ENCODE data around the gene PRPF19. TPM values are rescaled to one million over a fixed set of nuclear protein-coding genes. Genes with fewer than 3 reads are reported as not detected.

PRPF19 gene
- total and polyA plus RNA-seq, 2 of the 13 experiments (the other 11 are each of a cell fraction or from before 2014, with no cell fraction given), result 27.4 to 91.1 TPM

GRCh38 chr11:60934124-60934789 lies 27.9 kb upstream of the PRPF19 start:
- H3K27ac ChIP-seq (ENCODE audit: extremely low read length, insufficient read depth, low read length), result no peak overlapping the region
- FAIRE-seq (no peak), ATAC-seq (no peak), DNase-seq (ENCODE audit: low spot score) (no peak)
- H2AFZ ChIP-seq (ENCODE audit: low read length), result no peak overlapping the region
- CTCF ChIA-PET (ENCODE audit: low intra/inter-chr PET ratio, low total read pairs), result no interaction called here
- BruUV-seq (replicated peaks), result no TSS peak
- no peaks in the 10 kb centered on the region for H4K20me1 ChIP-seq (ENCODE audit: insufficient read depth, low read length)
- 96% methylated on average over 44 of the region's 57 CpGs for WGBS (ENCODE audit: low lambda C conversion rate)
- no peaks in the 10 kb centered on the region; a peak in 1 of 5 replicates for H3K27me3 ChIP-seq (ENCODE audit: control insufficient read depth in 1 of 2, insufficient read depth in 2 of 2, low read length in 2 of 2)
- no peak overlapping the region for H3K4me2 ChIP-seq (ENCODE audit: low read depth, low read length)
- H3K4me1 ChIP-seq (ENCODE audit: insufficient read depth, low read length), result peaks cover 8% of the 10 kb centered on the region
- H3K36me3 ChIP-seq (replicated peaks in 1 of 2; ENCODE audit: control insufficient read depth in 1 of 2, insufficient read depth in 2 of 2, low read length in 2 of 2), result peaks cover 2 to 3% of the 10 kb centered on the region in 2 experiments; a peak in 3 of 5 replicates
- POLR2A ChIA-PET, result no interaction called here
- H3K9ac ChIP-seq (ENCODE audit: insufficient read depth, low read depth, low read length), result no peak overlapping the region
- no peak overlapping the region for H3K4me3 ChIP-seq (replicated peaks in 1 of 3; ENCODE audit: insufficient read depth in 1 of 3, low read depth in 2 of 3, low read length in 3 of 3)
- no peaks in the 10 kb centered on the region for H3K79me2 ChIP-seq (ENCODE audit: insufficient read depth, low read length)
- TF ChIP-seq MIER3 (CRISPR knock-in tag; IDR thresholded peaks at IDR 0.05; ENCODE audit: borderline replicate concordance) (no peak), MTF1 (CRISPR knock-in tag; IDR thresholded peaks at IDR 0.05) (no peak), SMAD1 (CRISPR knock-in tag; IDR thresholded peaks at IDR 0.05; ENCODE audit: borderline replicate concordance, low read depth) (no peak), ZNF343 (CRISPR knock-in tag; IDR thresholded peaks at IDR 0.05) (no peak), HINFP (CRISPR knock-in tag; IDR thresholded peaks at IDR 0.05; ENCODE audit: low read depth) (no peak), KAT8 (CRISPR knock-in tag; IDR thresholded peaks at IDR 0.05) (no peak), BHLHE40 (IDR thresholded peaks at IDR 0.05; ENCODE audit: low read length) (no peak), CC2D1A (CRISPR knock-in tag; IDR thresholded peaks at IDR 0.05) (no peak), FUBP1 (CRISPR knock-in tag; IDR thresholded peaks at IDR 0.05; ENCODE audit: borderline replicate concordance) (no peak), DZIP1 (CRISPR knock-in tag; IDR thresholded peaks at IDR 0.05) (no peak), ZNF280B (CRISPR knock-in tag; IDR thresholded peaks at IDR 0.05; ENCODE audit: borderline replicate concordance) (no peak), ATRX (CRISPR knock-in tag; IDR thresholded peaks at IDR 0.05; ENCODE audit: borderline replicate concordance) (no peak), SATB2 (CRISPR knock-in tag; IDR thresholded peaks at IDR 0.05) (no peak), SNRNP70 (IDR thresholded peaks at IDR 0.05; ENCODE audit: low read depth, low read length) (no peak), NCOA1 (CRISPR knock-in tag; IDR thresholded peaks at IDR 0.05) (no peak), FOXK2 (IDR thresholded peaks at IDR 0.05) (no peak), HNRNPK (IDR thresholded peaks at IDR 0.05; ENCODE audit: low read depth, low read length, poor library complexity, severe bottlenecking) (no peak), SMARCE1 (IDR thresholded peaks at IDR 0.05; ENCODE audit: borderline replicate concordance) (no peak)
- intact Hi-C loops (cut with micrococcal nuclease; ENCODE audit: unreplicated experiment), result no loop called here
- no peaks in the 10 kb centered on the region for H3K9me3 ChIP-seq (ENCODE audit: low read length)
- in situ Hi-C loops (cut with HindIII; ENCODE audit: extremely low pct_ligation_motif_present, low pct_unique_long_range_greater_than_20kb), result no loop called here

Data from HepG2 (cell line).